Glomerular endothelial cell (primary cell): ENCODE data around the gene AIM2. TPM values are rescaled to one million over a fixed set of nuclear protein-coding genes. Genes with fewer than 3 reads are reported as not detected.
"Not testable (repeated sequence)": the region's sequence is repeated elsewhere in the genome, so short reads cannot be mapped to it uniquely, and the experiment has no call there.

Source experiments
- DNase-seq: peaks from one replicate; pipeline ENCODE4 v3.0.0-alpha.2; 2011; ENCODE audit warnings: low read depth, low spot score; ENCODE audit errors: extremely low read depth
- total RNA-seq: library from RNA; depleted of rRNA; stranded (reverse); fragments of >200 nt; gene quantifications from 2 replicates; pipeline ENCODE4 v1.2.3, GENCODE V29; 2015

The AIM2 gene
- not detected in 2 replicates for total RNA-seq

GRCh38 chr1:159076438-159077119 lies at the start of gene AIM2:
Gene AIM2 (minus strand): TSS chr1:159076766. CDS start chr1:159073499, 3,267 bp downstream.
- no peak for DNase-seq

- DNase-seq = no peak
Observed at GRCh38 chr1:159123587-159123986, 47.0 kb upstream of the AIM2 start.

GRCh38 chr1:159122005-159122621 lies 45.5 kb upstream of the AIM2 start:
- no peak for DNase-seq

GRCh38 chr1:159121526-159121925 lies 45.0 kb upstream of the AIM2 start:
- no peak for DNase-seq

GRCh38 chr1:159120317-159120716 lies 43.8 kb upstream of the AIM2 start:
- no peak for DNase-seq

- no peak for DNase-seq
Observed at GRCh38 chr1:159113596-159114433, 37.2 kb upstream of the AIM2 start.

GRCh38 chr1:159103021-159103420 lies 26.5 kb upstream of the AIM2 start:
- not testable (repeated sequence) for DNase-seq

- DNase-seq = no peak
Observed at GRCh38 chr1:159100589-159100988, 24.0 kb upstream of the AIM2 start.

GRCh38 chr1:159098596-159098995 lies 22.0 kb upstream of the AIM2 start:
- DNase-seq = no peak

GRCh38 chr1:159092036-159092760 lies 15.6 kb upstream of the AIM2 start:
- DNase-seq = no peak

GRCh38 chr1:159091607-159092031 lies 15.1 kb upstream of the AIM2 start:
- no peak for DNase-seq

GRCh38 chr1:159091180-159091560 lies 14.6 kb upstream of the AIM2 start:
- no peak for DNase-seq

GRCh38 chr1:159090286-159091179 lies 14.0 kb upstream of the AIM2 start:
- no peak for DNase-seq

- no peak for DNase-seq
Observed at GRCh38 chr1:159089184-159089791, 12.7 kb upstream of the AIM2 start.

GRCh38 chr1:159088546-159089183 lies 12.1 kb upstream of the AIM2 start:
- no peak for DNase-seq

GRCh38 chr1:159088050-159088449 lies 11.5 kb upstream of the AIM2 start:
- peak; percentile 25 for DNase-seq

- DNase-seq = no peak
Observed at GRCh38 chr1:159084867-159085266, 8.3 kb upstream of the AIM2 start.

- DNase-seq = no peak
Observed at GRCh38 chr1:159084152-159084551, 7.6 kb upstream of the AIM2 start.

- no peak for DNase-seq
Observed at GRCh38 chr1:159083013-159083412, 6.4 kb upstream of the AIM2 start.
